ENCODE results near the gene SNU13.
"Not testable (repeated sequence)": the region's sequence is repeated elsewhere in the genome, so short reads cannot be mapped to it uniquely, and the experiment has no call there.

Gene SNU13

DNA sequence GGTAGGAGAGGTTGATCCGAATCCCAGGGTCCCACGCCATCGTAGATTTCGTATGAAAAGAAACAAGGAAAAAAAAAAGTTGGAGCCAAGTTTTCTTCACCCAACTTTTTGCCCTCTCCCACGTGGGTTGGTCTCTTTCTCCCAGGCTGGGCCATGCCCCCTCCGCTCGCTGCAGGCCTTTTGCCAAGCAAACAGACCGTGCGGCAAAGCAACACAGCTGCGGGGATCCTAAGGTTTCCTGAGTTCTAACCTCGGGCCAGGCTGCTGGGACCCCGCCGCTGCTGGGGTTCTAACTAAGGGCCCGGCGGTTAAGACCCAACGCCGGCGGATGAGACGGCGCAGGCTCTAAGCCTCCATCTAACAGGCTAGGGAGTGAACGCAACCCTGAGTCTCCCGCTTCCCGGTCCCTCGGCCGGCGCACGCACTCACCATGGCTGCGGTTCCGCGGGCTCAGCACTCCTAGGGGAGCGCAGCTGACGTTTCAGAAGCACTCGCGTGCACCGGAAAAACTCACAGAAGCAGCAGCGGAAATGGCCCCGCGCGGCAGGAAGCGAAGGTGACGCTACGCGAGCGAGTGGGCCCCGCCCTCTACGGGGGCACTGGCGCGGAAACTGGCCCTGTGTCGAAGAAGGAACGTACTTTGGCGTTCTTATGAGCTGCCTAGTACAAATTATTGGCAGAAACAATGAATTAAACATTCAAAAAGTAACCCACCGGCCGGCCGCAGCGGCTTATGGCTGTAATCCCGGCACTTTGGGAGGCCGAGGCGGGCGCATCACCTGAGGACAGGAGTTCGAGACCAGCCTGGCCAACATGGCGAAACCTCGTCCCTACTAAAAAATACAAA, at the start of gene SNU13:
Gene SNU13 (minus strand): TSS at position 503 of the 847 bp plus-strand sequence. CDS start 71 bp downstream, at position 432.
- DNase-seq = peak; percentile 94

GRCh38 chr22:41733241-41733640, 44.6 kb upstream of the SNU13 start:
- not testable (repeated sequence) for DNase-seq

DNA sequence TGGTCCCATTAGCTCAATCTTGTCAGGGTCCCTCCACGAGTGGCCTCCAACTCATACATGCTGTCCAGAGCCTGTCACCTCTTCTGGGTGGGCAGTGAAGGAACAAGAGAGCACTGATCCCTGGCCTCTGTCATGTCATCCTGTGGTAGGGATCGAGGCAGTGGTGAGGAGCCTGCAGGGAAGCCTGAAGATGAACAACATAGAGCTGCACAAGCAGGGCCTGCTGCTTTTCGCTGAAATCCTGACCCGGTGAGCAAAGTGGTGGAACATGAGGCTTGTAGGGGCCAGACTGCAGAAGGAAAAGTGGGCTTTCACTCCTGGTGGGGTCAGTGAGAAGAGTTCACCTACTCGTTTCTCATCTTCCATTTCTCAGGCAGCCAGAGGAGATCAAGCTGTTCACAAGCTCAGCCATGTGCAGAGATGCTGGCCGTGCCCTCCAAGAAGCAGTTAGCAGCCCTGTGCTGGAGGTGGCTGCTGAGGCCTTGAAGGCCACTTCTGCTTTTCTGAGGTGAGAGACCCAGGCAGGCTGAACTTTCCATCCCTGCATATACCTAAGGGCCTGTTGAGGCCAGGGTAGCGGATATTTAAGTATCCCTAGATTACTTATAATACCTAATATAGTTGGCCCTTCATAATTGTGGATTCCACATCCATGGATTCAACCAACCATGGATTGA, 43.6 kb upstream of the SNU13 start:
- DNase-seq = no peak

GRCh38 chr22:41731609-41732008, 42.9 kb upstream of the SNU13 start:
- no peak for DNase-seq

GRCh38 chr22:41725510-41726110, 36.9 kb upstream of the SNU13 start:
- no peak for DNase-seq

DNA sequence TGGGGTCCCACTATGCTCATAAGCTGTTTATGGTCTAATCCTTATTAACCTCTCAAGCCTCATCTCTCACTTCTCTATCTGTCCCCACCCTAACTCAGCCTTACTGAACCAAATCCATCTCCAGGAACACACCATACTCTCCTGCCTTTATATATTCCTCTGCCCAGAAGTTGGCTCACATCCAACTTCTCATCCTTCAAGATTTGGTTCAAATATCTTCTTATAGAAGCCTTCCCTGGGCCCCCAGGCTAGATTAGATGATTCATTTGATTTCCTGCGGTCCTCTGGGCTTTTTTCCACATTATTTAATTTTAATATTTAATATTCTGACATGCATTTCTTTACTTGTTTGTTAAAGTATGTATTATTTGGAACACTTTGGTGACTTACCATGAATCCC, 33.8 kb upstream of the SNU13 start:
- DNase-seq = no peak

DNA sequence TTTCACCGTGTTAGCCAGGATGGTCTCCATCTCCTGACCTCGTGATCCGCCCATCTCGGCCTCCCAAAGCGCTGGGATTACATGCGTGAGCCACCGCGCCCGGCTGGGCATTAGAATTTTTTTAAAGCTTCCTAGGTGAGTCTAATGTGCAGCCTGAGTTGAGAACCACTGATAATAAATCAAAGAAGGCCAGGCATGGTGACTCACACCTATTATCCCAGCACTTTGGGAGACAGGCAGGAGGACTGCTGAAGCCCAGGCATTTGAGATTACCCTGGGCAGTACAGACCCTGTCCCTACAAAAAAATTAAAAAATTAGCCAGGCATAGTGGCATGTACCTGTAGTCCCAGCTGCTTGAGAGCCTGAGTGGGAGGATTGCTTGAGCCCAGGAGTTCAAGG, 24.3 kb upstream of the SNU13 start:
- no peak for DNase-seq

DNA sequence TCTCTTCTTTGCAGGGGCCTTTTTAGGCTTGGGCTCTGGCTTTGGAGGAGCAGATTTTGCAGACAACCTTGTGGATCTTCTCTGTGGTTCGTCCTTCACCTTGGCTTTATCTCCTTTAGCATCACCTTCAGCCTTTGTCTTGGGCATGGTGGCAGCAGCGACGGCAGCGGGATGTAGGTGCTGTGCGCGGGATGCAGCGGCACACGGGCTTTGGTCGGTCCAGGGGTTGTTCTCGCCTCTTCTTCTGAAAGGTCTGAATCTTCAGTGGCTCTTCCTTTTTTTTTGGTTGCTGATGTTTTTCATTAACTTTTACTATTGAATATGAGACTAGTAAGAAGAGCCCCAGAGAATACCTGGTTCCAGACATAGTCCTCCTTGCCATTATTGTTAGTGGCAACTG, 20.7 kb upstream of the SNU13 start:
- DNase-seq = no peak

DNA sequence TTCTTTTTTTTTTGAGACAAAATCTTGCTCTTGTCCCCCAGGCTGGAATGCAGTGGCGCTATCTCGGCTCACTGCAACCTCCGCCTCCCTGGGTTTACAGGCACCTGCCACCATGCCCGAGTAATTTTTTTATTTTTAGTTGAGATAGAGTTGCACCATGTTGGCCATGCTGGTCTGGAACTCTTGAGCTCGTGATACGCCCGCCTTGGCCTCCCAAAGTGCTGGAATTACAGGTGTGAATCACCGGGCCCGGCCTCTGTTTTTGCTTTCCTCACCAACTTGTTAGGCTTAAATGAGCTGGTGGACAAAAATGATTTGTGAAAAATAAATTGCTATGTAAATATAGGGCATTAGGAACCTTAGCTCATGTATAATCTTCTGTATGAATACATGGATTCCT, 14.1 kb upstream of the SNU13 start:
- no peak for DNase-seq

DNA sequence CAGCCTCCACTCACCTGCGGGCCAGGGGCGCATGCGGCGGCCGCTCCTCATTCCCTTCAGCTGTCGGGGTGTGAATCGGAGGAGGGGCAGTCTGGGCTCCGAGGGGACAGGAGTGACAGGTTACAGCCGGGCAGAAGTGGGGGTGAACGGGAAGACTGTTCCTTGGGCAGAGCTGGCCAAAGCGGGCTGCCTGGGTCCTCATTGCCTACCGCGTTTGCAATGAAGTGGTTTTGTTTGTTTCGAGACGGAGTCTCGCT, 11.4 kb upstream of the SNU13 start:
- no peak for DNase-seq

DNA sequence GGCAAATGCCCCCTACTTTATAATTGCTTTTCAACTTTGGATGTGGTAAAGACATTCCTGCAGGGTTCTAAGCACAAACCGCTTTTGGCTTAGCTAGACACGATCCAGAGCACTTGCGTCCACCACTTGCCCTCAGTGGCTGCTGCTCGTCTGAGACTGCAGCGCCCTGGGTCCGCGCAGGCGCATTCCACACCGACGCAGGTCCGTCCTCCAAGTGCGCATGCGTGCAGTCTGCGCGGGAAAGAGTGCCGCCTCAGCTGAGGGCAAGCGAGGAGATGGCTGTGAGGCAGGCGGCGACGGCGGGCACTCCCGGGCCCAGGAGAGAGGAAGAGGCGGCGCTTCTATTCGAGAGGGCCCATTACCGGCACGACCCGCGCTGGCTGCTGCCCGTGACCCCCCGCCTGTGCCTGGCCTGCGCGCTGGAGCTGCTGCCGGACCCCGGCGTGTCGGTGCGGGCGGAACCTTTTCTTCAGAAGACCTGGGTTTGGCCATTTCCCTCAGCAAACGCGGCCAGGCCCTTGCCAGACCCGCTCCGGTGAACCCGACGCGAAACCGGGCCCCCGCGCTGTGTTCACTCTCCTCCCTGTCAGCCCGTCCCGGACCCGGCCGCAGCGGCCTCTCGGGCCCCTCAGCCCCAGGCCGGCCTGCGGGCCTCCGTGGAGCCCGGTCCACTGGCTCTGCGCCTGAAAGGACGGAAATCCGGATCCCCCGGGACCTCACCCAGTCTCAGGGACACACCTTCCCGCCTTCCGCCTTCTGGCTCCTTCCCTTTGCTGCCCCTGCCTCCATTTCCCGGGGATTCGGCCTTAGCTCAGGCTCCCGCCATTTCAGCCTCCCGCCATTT, 10.8 kb upstream of the SNU13 start, which contains the start of gene MEI1:
Gene MEI1 (plus strand): TSS at position 240 of the 844 bp plus-strand sequence. CDS start 36 bp downstream, at position 276.
- peak; percentile 93 for DNase-seq

- DNase-seq = peak; percentile 99
Observed at GRCh38 chr22:41697126-41697775, 8.6 kb upstream of the SNU13 start.

DNA sequence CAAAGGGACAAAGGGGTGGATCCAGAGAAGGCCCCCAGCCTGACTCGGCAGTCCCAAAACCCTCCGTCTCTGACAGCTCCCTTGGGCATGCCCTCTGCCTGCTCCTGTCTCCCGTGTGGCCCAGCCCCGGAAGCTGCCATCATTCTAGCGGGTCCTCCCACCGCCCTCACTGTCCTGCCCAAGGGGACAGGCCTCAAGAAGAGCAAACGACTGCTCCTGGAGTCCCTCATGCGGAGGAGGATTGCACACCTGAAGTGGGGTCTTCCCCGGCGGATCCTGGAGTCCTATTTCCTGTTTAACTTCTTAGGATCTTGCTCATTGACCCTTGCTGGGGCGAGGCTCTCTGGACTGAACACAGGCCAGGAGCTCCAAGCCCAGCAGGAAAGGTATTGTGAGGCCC, 8.0 kb upstream of the SNU13 start:
- no peak for DNase-seq

DNA sequence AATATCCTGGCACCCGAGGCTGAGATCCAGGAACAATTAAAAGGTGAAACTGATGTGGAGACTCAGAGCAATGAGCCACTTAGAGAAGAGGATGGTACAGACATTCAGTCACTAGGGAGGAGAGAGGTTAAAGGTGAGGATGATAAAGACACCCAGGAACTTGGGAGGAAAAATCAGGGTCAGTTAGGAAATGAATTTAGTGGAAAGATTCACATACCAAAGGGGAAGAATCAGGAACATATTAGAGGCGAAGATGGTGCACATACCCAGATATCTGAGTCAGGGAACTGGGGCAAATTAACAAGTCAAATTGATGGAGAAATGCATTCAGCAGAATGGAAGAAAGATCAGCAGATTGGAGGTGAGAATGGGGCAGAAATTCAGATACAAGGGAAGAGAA, 6.5 kb upstream of the SNU13 start:
- DNase-seq = no peak

DNA sequence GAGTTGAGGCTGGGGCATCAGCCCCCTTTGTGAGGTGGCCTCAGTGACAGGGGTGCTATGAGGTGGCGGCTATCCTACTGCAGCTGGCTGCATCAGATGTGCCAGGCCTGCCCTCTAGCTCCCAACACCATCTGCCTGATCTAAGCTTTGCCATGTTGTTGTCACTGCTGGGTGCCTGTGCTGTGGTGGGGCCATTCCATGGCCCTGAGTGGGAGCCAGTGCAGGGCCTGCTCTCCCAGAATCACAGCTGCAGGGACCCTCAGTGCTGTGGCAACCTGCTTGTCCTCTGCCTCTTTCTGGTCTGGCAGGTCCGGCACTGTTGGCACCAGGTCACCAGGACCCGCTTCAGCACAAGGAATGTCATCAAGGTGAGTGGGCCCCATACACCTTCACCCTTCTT, 1.8 kb upstream of the SNU13 start:
- DNase-seq = no peak

DNA sequence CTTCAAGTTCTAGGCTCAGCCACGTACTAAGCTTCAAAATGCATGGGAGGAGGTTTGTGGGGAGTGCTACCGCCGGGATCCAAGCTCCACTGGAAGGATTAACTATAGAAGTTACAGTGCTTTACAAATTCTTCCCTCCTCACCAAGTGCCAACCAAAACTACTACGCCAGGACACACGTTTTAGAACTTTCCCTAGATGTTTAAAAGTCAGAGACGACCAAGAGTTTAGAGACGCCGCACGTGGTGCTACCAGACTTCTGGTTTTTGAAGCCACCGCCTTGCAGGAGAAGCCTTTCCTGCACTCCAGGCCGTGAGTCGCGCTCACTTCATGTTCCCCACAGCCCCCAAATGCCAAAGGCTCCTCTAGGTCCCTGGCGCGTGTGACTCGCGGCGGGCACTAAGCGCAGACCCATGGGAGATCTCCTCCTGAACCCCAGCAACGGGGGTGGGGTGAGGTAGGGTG, 734 bp downstream of the SNU13 start:
- peak; percentile 44 for DNase-seq

GRCh38 chr22:41686890-41687289, 1.8 kb downstream of the SNU13 start:
- DNase-seq = not testable (repeated sequence)

DNA sequence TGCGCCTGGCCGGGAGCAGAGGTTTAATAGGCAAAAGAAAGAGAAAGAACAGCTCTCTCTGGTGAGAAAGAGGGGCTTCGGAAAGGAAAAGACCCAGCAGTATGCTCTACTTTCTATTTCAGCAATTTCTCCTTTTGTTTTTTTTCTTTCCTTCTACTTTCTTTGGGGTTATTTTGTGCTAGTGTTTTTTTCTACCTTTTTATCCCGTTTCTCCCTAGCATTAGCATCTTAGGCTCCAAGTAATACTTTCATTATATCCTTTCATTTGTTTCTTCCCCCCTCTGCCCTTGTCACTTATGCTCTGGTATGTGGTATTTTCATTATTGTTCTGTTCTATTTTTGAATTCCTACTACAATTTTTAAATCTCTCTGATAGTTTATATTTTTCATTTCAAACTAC, 4.5 kb downstream of the SNU13 start:
- no peak for DNase-seq

- DNase-seq = no peak
Observed at GRCh38 chr22:41683616-41684015, 5.1 kb downstream of the SNU13 start.

DNA sequence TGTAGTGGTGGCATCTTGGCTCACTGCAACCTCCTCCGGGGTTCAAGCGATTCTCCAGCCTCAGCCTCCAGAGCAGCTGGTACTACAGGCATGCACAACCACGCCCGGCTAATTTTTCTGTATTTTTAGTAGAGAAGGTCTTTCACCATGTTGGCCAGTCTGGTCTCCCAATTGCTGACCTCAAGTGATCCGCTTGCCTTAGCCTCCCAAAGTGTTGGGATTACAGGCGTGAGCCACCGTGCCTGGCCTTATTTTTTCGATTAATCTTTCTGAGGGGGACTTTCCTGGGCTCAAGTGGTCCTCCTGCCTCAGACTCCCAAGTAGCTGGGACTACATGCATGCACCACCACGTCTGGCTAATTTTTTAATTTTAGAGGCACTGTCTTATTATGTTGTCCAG, 5.6 kb downstream of the SNU13 start:
- DNase-seq = no peak

DNA sequence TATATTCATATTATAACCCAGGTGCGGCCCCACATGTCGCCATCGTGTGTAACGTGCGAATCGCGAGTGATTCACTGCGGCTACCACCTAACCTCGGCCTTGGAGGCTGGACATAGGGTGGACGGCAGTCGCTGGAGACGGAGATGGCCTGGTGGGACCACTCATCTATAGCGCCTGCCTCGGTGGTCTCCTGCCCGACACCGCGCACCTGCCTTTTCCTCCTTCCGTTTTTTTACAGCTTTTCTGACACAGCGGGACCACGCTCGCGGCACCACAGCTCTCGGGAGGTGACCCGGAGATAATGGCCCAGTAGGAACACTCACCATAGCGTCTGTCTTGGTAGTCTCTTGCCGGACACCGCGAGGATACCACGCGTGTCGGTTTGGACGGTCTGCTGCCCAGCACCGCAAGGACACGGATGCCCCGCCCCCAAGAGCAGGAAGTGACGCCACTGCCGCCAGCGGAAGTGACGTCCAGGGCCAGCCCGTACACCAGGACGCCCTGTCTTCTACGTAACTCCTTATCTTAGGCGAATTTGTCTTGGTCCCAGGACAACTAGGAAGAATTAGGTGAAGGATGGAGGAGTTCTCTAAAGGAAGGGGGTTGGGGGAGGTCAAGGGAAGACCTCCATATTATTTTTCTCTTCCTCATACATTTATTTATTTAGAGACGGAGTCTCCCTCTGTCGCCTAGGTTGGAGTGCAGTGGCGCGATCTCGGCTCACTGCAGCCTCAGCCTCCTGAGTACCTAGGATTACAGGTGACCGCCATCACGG, 6.4 kb downstream of the SNU13 start:
- DNase-seq = peak; percentile 92

DNA sequence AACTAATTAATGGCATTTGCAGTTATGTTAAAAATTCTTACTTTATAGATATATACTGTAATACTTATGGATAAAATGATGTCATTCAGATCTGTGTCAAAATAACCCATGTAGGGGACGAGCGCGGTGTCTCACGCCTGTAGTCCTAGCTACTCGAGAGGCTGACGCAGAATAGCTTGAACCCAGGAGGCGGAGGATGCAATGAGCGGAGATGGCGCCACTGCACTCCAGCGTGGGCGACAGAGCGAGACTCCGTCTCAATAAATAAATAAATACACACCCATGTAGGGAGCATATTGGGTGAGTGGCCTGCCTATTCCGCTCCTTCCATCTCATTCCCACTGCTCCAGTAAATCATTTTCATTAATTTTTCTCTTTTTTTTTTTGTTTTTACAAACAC, 7.1 kb downstream of the SNU13 start:
- DNase-seq = no peak
